HFFc6 (cell line): Measurements from ENCODE around the gene AKT2. TPM values are rescaled to one million over a fixed set of nuclear protein-coding genes. Genes with fewer than 3 reads are reported as not detected.

Experiments
- DNase-seq: peaks from one replicate; pipeline ENCODE4 v3.0.0-alpha.2; 2018
- H3K27ac Mint-ChIP-seq: 2 replicates; pipeline ENCODE4 v1.8.0; 2020; ENCODE audit warnings: mild to moderate bottlenecking, mixed read lengths
- H3K27me3 Mint-ChIP-seq: 2 replicates; pipeline ENCODE4 v1.8.0; 2021; ENCODE audit warnings: mild to moderate bottlenecking, moderate library complexity, mixed read lengths; ENCODE audit not compliant: insufficient read depth
- H3K36me3 Mint-ChIP-seq: 2 replicates; pipeline ENCODE4 v1.8.0; 2021; ENCODE audit warnings: low read depth, mixed read lengths
- H3K4me1 Mint-ChIP-seq: 2 replicates; pipeline ENCODE4 v1.8.0; 2020; ENCODE audit warnings: low read depth, mixed read lengths
- H3K4me3 Mint-ChIP-seq: 2 replicates; pipeline ENCODE4 v1.8.0; 2020; ENCODE audit warnings: mild to moderate bottlenecking, moderate library complexity, mixed read lengths
- H3K9me3 Mint-ChIP-seq: 2 replicates; pipeline ENCODE4 v1.8.0; 2020; ENCODE audit warnings: mild to moderate bottlenecking, mixed read lengths
- CTCF ChIP-seq: fragments of 200-600 bp; sonication (generic); IDR thresholded peaks from 2 replicates; pipeline ENCODE4 v1.5.0; 2021; ENCODE audit warnings: antibody characterized with exemption, mild to moderate bottlenecking
- microRNA-seq: library from miRNA; unstranded; fragments of <30 nt; microRNA quantifications from one replicate; pipeline ENCODE4, GENCODE V29; 2019
- total RNA-seq, 6 experiments: library from RNA; stranded (reverse); fragmentation: NEBNext Ultra II Directional; extraction: Animal tissue kit (Norgen Biotek cat#: 25700); gene quantifications; 2 replicates in 1 of 6; 3 replicates in 5 of 6; pipeline ENCODE4 v1.2.3, GENCODE V29; 2021

Gene AKT2
- total RNA-seq, 6 experiments from 2014 or later: 128 to 133 (median 130) TPM

GRCh38 chr19:40190891-40191835 lies 94.0 kb downstream of the AKT2 start, which contains the start of gene MAP3K10:
MAP3K10 (plus strand) TSS chr19:40191426; CDS start chr19:40192032, 606 bp downstream.
- peak; percentile 49 for DNase-seq
- Mint-ChIP-seq H3K4me3 (peak within 1 kb of the TSS; percentile 92), H3K9me3 (no peaks in the 10 kb centered on the region), H3K27me3 (no peaks in the 10 kb centered on the region; the same call in 1 of the 2 replicates), H3K4me1 (peaks cover 41% of the 10 kb centered on the region), H3K36me3 (peaks cover 5% of the 10 kb centered on the region; the same call in 1 of the 2 replicates), H3K27ac (peak within 1 kb of the TSS; percentile 95)
- TF ChIP-seq CTCF: no peak

GRCh38 chr19:40184273-40184672 lies 100.9 kb downstream of the AKT2 start:
- H3K9me3 Mint-ChIP-seq: no peaks in the 10 kb centered on the region

More at GRCh38 chr19:40184273-40184672, 100.9 kb downstream of the AKT2 start:
- H3K27me3 Mint-ChIP-seq: peaks cover 6% of the 10 kb centered on the region
- no peak for TF ChIP-seq CTCF
- H3K36me3 Mint-ChIP-seq: no peaks in the 10 kb centered on the region
- no peak overlapping the region for H3K4me3 Mint-ChIP-seq
- H3K27ac Mint-ChIP-seq: no peak overlapping the region
- no peak for DNase-seq
- H3K4me1 Mint-ChIP-seq: peaks cover 6% of the 10 kb centered on the region; the same call in 1 of the 2 replicates

Small RNA genes lying within 50 kb of the gene (microRNA-seq; reads per million reads assigned to microRNA genes)
- 13.1 reads per million, percentile 15 among the genes with 10 or more reads in this experiment for gene MIR641

Other genes with a start within 250 kb of the AKT2 start
- 1 to 10 TPM; 7.3 to 9.9 (median 8.8) TPM for gene ZNF780B, start 229.1 kb downstream of the AKT2 start, total RNA-seq
- 10 to 100 TPM; 10.1 to 13.2 (median 11.3) TPM for gene ZNF780A, start 194.4 kb downstream of the AKT2 start, total RNA-seq
- gene MAP3K10, start 93.9 kb downstream of the AKT2 start, total RNA-seq: 10 to 100 TPM; 10.7 to 14.9 (median 11.3) TPM
- gene TTC9B, start 67.0 kb downstream of the AKT2 start, total RNA-seq: not detected
- gene CCNP, start 58.7 kb downstream of the AKT2 start, total RNA-seq: under 1 TPM in 3 of 6 experiments, not detected in 3; 0.22 to 0.33 (median 0.31) TPM
- gene C19orf47, start 63.1 kb upstream of the AKT2 start, total RNA-seq: 10 to 100 TPM; 15.8 to 20.0 (median 18.5) TPM
- 100 to 1,000 TPM; 141 to 211 (median 152) TPM for gene PLD3, start 63.4 kb upstream of the AKT2 start, total RNA-seq
- under 1 TPM in 4 of 6 experiments, not detected in 2; 0.07 to 0.11 (median 0.10) TPM for gene HIPK4, start 104.8 kb upstream of the AKT2 start, total RNA-seq
- gene PRX, start 128.0 kb upstream of the AKT2 start, total RNA-seq: 1 to 10 TPM in 2 of 6 experiments, under 1 TPM in 4; 0.86 to 1.5 (median 0.94) TPM
- 10 to 100 TPM; 18.5 to 25.4 (median 21.2) TPM for gene SERTAD1, start 140.6 kb upstream of the AKT2 start, total RNA-seq
- gene SERTAD3, start 159.0 kb upstream of the AKT2 start, total RNA-seq: 10 to 100 TPM; 35.9 to 47.0 (median 41.2) TPM
- 10 to 100 TPM; 35.3 to 55.7 (median 52.5) TPM for gene BLVRB, start 180.4 kb upstream of the AKT2 start, total RNA-seq
- under 1 TPM; 0.17 to 0.96 (median 0.54) TPM for gene SPTBN4, start 181.7 kb upstream of the AKT2 start, total RNA-seq